ENCODE results near the gene CIC.
A peak's percentile ranks its signal among the peaks of the same experiment; 100 is the strongest.

CIC gene

GRCh38 chr19:42324655-42325307 is 55.7 kb downstream of the CIC start:
- DNase-seq, result no peak
- TF ChIP-seq CTCF (IDR thresholded peaks at IDR 0.05), result peak in 1 of 2 experiments; percentile 76
- intact Hi-C loops (cut with DNase I; ENCODE audit: low total_unique reads), result loop anchor here (10.0 kb wide), 1 partner anchor 190 kb away; the partner anchor contains the start of gene POU2F2
- H3K27ac ChIP-seq, result no peak overlapping the region
- H3K4me3 ChIP-seq, result peak overlapping the region; percentile 78 to 84
- peaks cover 11 to 35% of the 10 kb centered on the region in 2 donors for H3K27me3 ChIP-seq
- no peaks in the 10 kb centered on the region for H3K36me3 ChIP-seq
- H3K4me1 ChIP-seq, result peaks cover 0 to 43% (median 31%) of the 10 kb centered on the region in 4 donors
- H3K9me3 ChIP-seq, result no peaks in the 10 kb centered on the region

- H3K36me3 ChIP-seq, result no peaks in the 10 kb centered on the region
- H3K27me3 ChIP-seq, result peaks cover 11 to 35% of the 10 kb centered on the region in 2 donors
- intact Hi-C loops (cut with DNase I; ENCODE audit: low total_unique reads), result loop anchor here (10.0 kb wide), 1 partner anchor 191 kb away; the partner anchor contains the start of gene POU2F2
- peak within 1 kb of the TSS; percentile 78 to 84 for H3K4me3 ChIP-seq
- H3K9me3 ChIP-seq, result no peaks in the 10 kb centered on the region
- TF ChIP-seq CTCF (IDR thresholded peaks at IDR 0.05), result peak in 1 of 2 experiments; percentile 74
- peak; percentile 96 to 99 for DNase-seq
- peaks cover 0 to 43% (median 31%) of the 10 kb centered on the region in 4 donors for H3K4me1 ChIP-seq
- H3K27ac ChIP-seq, result peak within 1 kb of the TSS; percentile 70 to 72
Observed at GRCh38 chr19:42325308-42325895, 56.4 kb downstream of the CIC start, which contains the start of gene MEGF8. Gene MEGF8, plus strand, starts transcription at chr19:42325635. Its CDS starts 609 bp downstream, at chr19:42326244.

- intact Hi-C loops (cut with DNase I; ENCODE audit: low total_unique reads), result loop anchor here (10.0 kb wide), 1 partner anchor 191 kb away; the partner anchor contains the start of gene POU2F2
- no peak for TF ChIP-seq CTCF (IDR thresholded peaks at IDR 0.05)
- Histone ChIP-seq H3K27ac (peak overlapping the region; percentile 70 to 72), H3K27me3 (peaks cover 11 to 35% of the 10 kb centered on the region in 2 donors), H3K9me3 (no peaks in the 10 kb centered on the region), H3K4me3 (peak overlapping the region; percentile 78 to 84), H3K36me3 (no peaks in the 10 kb centered on the region), H3K4me1 (peaks cover 0 to 43% (median 31%) of the 10 kb centered on the region in 4 donors)
- no peak for DNase-seq
Observed at GRCh38 chr19:42325896-42326771, 57.1 kb downstream of the CIC start.

- Histone ChIP-seq H3K4me3 (no peak overlapping the region), H3K4me1 (peaks cover 0 to 43% (median 31%) of the 10 kb centered on the region in 4 donors), H3K9me3 (no peaks in the 10 kb centered on the region), H3K36me3 (no peaks in the 10 kb centered on the region), H3K27me3 (peaks cover 11 to 30% of the 10 kb centered on the region in 2 donors), H3K27ac (no peak overlapping the region)
- DNase-seq, result no peak
- no peak for TF ChIP-seq CTCF (IDR thresholded peaks at IDR 0.05)
- intact Hi-C loops (cut with DNase I; ENCODE audit: low total_unique reads), result loop anchor here (10.0 kb wide), 1 partner anchor 192 kb away; the partner anchor contains the start of gene POU2F2
Observed at GRCh38 chr19:42326969-42327368, 57.9 kb downstream of the CIC start.

GRCh38 chr19:42327381-42327780 is 58.3 kb downstream of the CIC start:
- Histone ChIP-seq H3K9me3 (no peaks in the 10 kb centered on the region), H3K27me3 (peaks cover 11 to 26% of the 10 kb centered on the region in 2 donors), H3K27ac (no peak overlapping the region), H3K4me1 (peaks cover 0 to 43% (median 31%) of the 10 kb centered on the region in 4 donors), H3K36me3 (no peaks in the 10 kb centered on the region), H3K4me3 (no peak overlapping the region)
- DNase-seq, result no peak
- intact Hi-C loops (cut with DNase I; ENCODE audit: low total_unique reads), result loop anchor here (10.0 kb wide), 1 partner anchor 193 kb away; the partner anchor contains the start of gene POU2F2
- TF ChIP-seq CTCF (IDR thresholded peaks at IDR 0.05), result no peak

Measured in tibial artery (tissue), 4 donors.